DND-41 (cell line): ENCODE data around the gene RALGPS1.

Experiments
- EZH2 ChIP-seq: IDR thresholded peaks from 3 replicates; pipeline ENCODE4 v1.6.1; 2012; ENCODE audit warnings: borderline replicate concordance, low read depth, mild to moderate bottlenecking, moderate library complexity, low read length, inconsistent platforms; ENCODE audit not compliant: severe bottlenecking
- TF ChIP-seq, protein P1 (sequence below): IDR thresholded peaks from 2 replicates; pipeline ENCODE4 v1.5.1; 2012; ENCODE audit warnings: borderline replicate concordance, low read length, moderate library complexity, mild to moderate bottlenecking; ENCODE audit not compliant: poor library complexity, severe bottlenecking; ENCODE audit errors: extremely low read depth

DNA sequence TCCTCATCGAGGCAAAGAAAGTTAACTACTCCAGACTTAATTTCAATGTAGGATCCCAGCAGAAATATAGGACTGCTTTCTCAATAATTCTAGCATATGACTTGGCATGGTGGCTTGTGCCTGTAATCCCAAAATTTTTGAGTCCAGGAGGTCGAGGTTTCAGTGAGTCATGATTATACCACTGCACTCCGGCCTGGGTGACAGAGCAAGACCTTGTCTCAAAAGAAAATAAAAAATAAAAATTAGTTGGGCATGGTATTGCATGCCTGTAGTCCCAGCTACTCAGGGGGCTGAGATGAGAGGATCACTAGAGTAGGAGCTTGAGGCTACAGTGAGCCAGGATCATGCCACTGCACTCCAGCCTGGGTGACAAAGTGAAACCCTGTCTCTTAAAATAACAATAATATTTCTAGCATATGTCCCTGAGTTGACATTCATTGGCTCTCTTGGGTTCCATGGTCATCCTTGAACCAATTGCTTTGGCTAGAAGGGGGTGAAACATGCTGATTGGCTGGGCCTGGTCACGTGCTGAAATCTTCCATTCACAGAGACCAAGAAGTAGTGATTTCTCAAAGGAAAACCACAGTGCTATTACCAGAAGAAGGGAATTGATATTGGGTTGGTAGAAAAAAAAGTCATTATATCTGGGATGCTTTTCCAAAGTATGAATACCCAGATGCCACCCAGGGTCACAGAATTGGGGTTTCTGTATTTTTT, 318.4 kb downstream of the RALGPS1 start:
- TF ChIP-seq, protein P1, sequence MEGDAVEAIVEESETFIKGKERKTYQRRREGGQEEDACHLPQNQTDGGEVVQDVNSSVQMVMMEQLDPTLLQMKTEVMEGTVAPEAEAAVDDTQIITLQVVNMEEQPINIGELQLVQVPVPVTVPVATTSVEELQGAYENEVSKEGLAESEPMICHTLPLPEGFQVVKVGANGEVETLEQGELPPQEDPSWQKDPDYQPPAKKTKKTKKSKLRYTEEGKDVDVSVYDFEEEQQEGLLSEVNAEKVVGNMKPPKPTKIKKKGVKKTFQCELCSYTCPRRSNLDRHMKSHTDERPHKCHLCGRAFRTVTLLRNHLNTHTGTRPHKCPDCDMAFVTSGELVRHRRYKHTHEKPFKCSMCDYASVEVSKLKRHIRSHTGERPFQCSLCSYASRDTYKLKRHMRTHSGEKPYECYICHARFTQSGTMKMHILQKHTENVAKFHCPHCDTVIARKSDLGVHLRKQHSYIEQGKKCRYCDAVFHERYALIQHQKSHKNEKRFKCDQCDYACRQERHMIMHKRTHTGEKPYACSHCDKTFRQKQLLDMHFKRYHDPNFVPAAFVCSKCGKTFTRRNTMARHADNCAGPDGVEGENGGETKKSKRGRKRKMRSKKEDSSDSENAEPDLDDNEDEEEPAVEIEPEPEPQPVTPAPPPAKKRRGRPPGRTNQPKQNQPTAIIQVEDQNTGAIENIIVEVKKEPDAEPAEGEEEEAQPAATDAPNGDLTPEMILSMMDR, result no peak
- no peak for TF ChIP-seq EZH2
